ENCODE measurements around the gene TEDC2. TPM values are rescaled to one million over a fixed set of nuclear protein-coding genes. Genes with fewer than 3 reads are reported as not detected.

TEDC2 gene
- polyA plus RNA-seq, 1 of the 3 experiments (the other 2 are of a cell fraction), result 15.6 TPM

DNA sequence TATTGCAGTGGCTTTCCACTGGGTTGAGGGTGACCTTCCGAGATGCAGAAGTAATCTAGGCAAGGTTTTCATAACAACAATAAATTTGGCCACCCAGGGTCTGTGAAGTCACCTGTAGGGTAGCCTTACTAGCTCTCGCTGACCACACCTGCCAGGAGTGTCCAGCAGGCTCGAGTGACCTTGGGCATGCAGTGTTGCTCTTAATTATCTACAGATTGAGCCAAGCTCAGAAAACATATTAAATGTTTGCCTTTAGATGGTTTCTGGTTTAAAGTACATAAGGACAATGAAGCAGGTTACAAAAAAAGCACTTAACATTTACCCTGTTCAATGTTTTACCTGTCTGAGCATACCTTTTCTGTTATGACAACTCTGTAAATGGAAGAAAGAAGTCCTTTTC, 16.8 kb downstream of the TEDC2 start:
- POLR2A ChIA-PET, result interaction anchor here (1.2 kb wide), 1 partner anchor 10 kb away, joined by 3 read pairs; no protein-coding TSS in a partner anchor

More for the DNA sequence above, 16.8 kb downstream of the TEDC2 start:
- Histone ChIP-seq H3K27me3 (ENCODE audit: insufficient read depth) (no peaks in the 10 kb centered on the region), H3K27ac (ENCODE audit: low read depth in 2 of 2, low read length in 1 of 2) (no peak overlapping the region), H2AFZ (ENCODE audit: low read depth) (no peak overlapping the region), H3K79me2 (ENCODE audit: insufficient read depth) (peaks cover 18% of the 10 kb centered on the region), H4K20me1 (ENCODE audit: insufficient read depth) (no peaks in the 10 kb centered on the region), H3K36me3 (replicated peaks in 1 of 2; ENCODE audit: control insufficient read depth in 1 of 2, insufficient read depth in 2 of 2, low read length in 1 of 2) (no peaks in the 10 kb centered on the region), H3K4me3 (ENCODE audit: low read depth in 2 of 2, low read length in 1 of 2) (no peak overlapping the region), H3F3A (replicated peaks; ENCODE audit: insufficient read depth) (peaks cover 9% of the 10 kb centered on the region), H3K4me2 (no peak overlapping the region), H3K9me3 (no peaks in the 10 kb centered on the region), H3K9me2 (no peaks in the 10 kb centered on the region), H3K4me1 (ENCODE audit: control insufficient read depth in 1 of 2, insufficient read depth in 2 of 2, low read depth in 1 of 2, low read length in 1 of 2) (peaks cover 0 to 47% of the 10 kb centered on the region in 2 experiments; a peak in 3 of 4 replicates), H3K9ac (no peak overlapping the region)
- WGBS (ENCODE audit: low lambda C conversion rate), result 97% methylated on average over 3 of the region's 3 CpGs
- CTCF ChIA-PET, result interaction anchor here (4.1 kb wide), 1 partner anchor 25 kb away, joined by 20 read pairs; no protein-coding TSS in a partner anchor
- TF ChIP-seq RFX5 (IDR thresholded peaks at IDR 0.05; ENCODE audit: low read length) (no peak), SIN3A (IDR thresholded peaks at IDR 0.05; ENCODE audit: borderline replicate concordance, low read depth, low read length) (no peak), YY1 (IDR thresholded peaks at IDR 0.05; ENCODE audit: low read depth) (no peak), TCF12 (IDR thresholded peaks at IDR 0.05) (no peak), FOSL2 (IDR thresholded peaks at IDR 0.05; ENCODE audit: borderline replicate concordance, low read depth) (no peak), TAF1 (IDR thresholded peaks at IDR 0.05; ENCODE audit: borderline replicate concordance, low read depth, low read length) (no peak), EZH2phosphoT487 (IDR thresholded peaks at IDR 0.05; ENCODE audit: borderline replicate concordance, low read depth) (no peak), ELF1 (IDR thresholded peaks at IDR 0.05) (no peak), TEAD4 (IDR thresholded peaks at IDR 0.05; ENCODE audit: borderline replicate concordance, insufficient read depth) (no peak), JUND (IDR thresholded peaks at IDR 0.05) (no peak)
- TF ChIP-seq, protein P1, sequence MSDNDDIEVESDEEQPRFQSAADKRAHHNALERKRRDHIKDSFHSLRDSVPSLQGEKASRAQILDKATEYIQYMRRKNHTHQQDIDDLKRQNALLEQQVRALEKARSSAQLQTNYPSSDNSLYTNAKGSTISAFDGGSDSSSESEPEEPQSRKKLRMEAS (IDR thresholded peaks at IDR 0.05; ENCODE audit: low read depth), result no peak
- TF ChIP-seq, protein P2, sequence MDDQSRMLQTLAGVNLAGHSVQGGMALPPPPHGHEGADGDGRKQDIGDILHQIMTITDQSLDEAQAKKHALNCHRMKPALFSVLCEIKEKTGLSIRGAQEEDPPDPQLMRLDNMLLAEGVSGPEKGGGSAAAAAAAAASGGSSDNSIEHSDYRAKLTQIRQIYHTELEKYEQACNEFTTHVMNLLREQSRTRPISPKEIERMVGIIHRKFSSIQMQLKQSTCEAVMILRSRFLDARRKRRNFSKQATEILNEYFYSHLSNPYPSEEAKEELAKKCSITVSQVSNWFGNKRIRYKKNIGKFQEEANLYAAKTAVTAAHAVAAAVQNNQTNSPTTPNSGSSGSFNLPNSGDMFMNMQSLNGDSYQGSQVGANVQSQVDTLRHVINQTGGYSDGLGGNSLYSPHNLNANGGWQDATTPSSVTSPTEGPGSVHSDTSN (IDR thresholded peaks at IDR 0.05), result no peak
- TF ChIP-seq, protein P3, sequence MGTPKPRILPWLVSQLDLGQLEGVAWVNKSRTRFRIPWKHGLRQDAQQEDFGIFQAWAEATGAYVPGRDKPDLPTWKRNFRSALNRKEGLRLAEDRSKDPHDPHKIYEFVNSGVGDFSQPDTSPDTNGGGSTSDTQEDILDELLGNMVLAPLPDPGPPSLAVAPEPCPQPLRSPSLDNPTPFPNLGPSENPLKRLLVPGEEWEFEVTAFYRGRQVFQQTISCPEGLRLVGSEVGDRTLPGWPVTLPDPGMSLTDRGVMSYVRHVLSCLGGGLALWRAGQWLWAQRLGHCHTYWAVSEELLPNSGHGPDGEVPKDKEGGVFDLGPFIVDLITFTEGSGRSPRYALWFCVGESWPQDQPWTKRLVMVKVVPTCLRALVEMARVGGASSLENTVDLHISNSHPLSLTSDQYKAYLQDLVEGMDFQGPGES (IDR thresholded peaks at IDR 0.05; ENCODE audit: low read depth, low read length), result no peak
- TF ChIP-seq, protein P4, sequence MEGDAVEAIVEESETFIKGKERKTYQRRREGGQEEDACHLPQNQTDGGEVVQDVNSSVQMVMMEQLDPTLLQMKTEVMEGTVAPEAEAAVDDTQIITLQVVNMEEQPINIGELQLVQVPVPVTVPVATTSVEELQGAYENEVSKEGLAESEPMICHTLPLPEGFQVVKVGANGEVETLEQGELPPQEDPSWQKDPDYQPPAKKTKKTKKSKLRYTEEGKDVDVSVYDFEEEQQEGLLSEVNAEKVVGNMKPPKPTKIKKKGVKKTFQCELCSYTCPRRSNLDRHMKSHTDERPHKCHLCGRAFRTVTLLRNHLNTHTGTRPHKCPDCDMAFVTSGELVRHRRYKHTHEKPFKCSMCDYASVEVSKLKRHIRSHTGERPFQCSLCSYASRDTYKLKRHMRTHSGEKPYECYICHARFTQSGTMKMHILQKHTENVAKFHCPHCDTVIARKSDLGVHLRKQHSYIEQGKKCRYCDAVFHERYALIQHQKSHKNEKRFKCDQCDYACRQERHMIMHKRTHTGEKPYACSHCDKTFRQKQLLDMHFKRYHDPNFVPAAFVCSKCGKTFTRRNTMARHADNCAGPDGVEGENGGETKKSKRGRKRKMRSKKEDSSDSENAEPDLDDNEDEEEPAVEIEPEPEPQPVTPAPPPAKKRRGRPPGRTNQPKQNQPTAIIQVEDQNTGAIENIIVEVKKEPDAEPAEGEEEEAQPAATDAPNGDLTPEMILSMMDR (IDR thresholded peaks at IDR 0.05), result no peak
- TF ChIP-seq, protein P5, sequence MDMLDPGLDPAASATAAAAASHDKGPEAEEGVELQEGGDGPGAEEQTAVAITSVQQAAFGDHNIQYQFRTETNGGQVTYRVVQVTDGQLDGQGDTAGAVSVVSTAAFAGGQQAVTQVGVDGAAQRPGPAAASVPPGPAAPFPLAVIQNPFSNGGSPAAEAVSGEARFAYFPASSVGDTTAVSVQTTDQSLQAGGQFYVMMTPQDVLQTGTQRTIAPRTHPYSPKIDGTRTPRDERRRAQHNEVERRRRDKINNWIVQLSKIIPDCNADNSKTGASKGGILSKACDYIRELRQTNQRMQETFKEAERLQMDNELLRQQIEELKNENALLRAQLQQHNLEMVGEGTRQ (IDR thresholded peaks at IDR 0.05; ENCODE audit: borderline replicate concordance, low read depth, low read length), result no peak
- no peak for DNase-seq
